ENCODE results near the gene MLF2.

- TF ChIP-seq CTCF (IDR thresholded peaks at IDR 0.05; ENCODE audit: insufficient read depth, low read length, poor library complexity, severe bottlenecking), result no peak
- no peak for TF ChIP-seq EZH2phosphoT487 (conservative IDR thresholded peaks at IDR 0.05; ENCODE audit: low read length)
These were observed 7.0 kb downstream of the MLF2 start for GRCh38 chr12:6745741-6746525.
